ENCODE data around the gene SPPL3.

SPPL3 gene

DNA sequence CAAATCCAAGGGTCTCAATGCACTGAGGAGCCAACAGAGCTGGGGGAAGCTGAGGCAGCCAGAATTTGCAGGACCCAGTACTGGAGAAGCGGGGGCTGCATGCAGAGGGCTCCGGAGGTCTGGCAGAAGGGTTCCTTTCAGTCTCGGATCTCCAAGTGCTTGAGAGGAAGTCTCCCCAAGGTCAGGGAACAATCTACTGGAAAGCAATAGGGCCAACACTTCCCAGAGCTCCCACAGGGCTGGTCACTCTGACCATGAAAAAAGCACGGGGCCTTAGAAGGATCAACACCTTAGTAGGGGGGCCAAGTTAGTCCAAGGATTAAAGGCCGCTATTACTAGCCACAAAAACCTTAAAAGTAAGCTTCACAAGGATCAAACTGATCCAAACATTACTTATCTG is 31.7 kb downstream of the SPPL3 start:
- DNase-seq, result no peak

DNA sequence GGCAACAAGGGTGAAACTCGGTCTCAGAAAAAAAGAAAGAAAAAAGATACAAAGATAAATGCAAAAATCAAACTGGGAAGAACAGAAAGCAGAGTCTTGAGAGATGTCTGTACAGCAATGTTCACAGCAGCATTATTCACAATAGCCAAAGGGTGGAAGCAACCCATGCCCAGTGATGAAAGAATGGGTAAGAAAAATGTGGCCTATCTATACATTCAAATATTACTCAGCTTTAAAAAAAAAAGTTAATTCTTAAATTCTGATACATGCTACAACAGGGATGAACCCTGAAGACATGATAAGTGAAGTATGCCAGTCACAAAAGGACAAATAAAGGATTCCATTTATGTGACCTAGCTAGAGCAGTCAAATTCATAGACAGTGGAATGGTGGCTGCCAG is 33.7 kb downstream of the SPPL3 start:
- no peak for DNase-seq

DNA sequence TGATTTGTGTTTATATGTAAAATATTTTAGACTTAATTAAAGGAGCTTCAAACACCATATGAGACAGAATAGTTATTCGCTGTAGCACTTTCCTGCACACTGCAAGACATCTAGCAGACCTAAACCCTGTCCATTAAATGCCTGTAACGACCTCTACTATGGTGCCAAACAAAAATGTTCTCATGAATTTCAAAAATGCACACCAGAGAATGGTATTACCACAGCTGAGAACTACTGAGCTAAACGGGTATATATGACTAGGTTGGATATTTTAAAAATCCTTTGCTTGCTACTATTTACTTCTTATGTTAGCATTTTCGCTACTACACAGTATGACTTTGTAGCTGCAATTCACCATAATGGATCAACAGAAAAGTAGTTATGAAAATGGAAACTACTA is 34.8 kb downstream of the SPPL3 start:
- no peak for DNase-seq

DNA sequence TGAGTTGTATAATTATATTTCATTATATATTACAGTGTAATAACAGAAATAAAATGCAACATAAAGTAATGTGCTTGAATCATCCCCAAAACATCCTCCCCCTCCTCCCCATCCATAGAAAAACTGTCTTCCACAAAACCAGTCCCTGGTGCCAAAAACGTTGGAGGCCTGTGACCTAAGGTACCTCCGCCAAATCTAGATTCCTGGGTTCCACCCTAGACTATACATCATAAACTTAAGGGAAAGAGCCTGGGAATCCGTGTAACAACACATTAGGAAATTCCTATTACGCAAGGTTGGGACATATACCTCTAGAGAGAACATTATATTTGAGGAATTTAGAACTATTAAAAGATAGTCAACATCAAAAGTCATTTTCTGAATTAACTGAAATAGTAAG is 38.0 kb downstream of the SPPL3 start:
- DNase-seq, result no peak

DNA sequence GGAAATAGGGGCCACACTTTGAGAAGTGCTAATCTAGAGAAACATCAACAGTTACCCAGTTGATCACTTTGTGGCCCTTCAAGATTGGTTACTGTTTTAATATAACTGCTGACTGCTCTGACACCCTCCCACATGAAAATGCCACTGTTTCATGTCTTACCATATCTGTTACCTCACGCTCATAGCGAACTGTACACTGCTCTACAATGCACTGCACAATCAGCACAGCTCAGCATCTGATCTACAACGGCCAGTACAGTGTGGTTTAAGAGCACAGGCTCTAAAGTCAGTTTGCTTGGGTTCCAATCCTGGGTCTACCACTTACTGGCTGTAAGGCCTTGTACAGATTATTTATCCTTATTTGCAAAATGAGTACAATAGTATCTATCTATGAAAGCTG is 39.1 kb downstream of the SPPL3 start:
- DNase-seq, result no peak

DNA sequence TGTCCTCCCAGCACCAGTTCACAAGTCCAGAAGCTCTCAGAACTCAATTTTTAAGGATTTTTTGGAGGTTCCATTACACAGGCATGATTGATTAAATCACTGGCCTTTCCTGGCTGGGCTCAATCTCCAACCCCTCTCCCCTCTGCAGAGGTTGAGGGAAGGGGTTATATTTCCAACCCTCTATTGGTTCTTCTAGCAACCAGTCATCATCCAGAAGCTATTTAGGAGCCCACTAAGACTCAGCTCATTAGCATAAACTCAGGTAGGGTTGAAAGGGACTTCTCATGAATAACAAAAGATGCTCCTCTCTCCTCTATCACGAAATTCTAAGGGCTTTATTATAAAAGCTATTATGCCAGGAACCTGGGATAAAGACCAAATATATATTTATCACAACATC is 41.5 kb downstream of the SPPL3 start:
- DNase-seq, result no peak

DNA sequence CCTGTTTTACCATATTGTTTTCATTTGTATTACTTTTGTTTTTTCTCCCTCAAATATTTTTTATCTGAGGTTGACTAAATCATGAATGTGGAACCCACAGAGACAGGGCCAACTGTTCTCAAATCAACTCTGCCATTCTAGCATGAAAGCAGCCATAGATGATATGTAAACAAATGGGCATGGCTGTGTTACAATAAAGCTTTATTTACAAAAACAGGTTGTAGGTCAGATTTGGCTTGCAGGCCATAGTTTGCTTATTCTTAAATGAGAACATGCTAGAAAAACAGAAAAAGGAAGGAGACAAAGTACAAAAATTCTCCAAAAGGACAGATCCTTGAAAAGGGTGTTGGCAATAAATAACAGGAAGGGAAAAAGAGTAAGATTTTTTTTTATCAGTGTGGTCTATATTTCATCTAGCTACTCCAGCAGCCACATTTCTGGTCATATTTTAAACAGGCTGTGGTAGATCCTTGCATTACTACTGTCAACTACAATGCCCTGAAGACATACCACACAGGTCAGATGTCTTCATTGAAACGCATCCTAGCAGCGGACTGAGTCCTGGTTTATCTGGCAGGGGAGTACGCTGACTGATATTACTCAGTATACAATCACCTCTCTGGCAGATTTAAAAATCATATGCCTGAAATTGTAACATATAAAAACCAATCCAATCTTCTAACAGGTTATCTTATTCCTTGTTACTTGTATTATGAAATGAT is 42.9 kb downstream of the SPPL3 start:
- DNase-seq, result no peak

DNA sequence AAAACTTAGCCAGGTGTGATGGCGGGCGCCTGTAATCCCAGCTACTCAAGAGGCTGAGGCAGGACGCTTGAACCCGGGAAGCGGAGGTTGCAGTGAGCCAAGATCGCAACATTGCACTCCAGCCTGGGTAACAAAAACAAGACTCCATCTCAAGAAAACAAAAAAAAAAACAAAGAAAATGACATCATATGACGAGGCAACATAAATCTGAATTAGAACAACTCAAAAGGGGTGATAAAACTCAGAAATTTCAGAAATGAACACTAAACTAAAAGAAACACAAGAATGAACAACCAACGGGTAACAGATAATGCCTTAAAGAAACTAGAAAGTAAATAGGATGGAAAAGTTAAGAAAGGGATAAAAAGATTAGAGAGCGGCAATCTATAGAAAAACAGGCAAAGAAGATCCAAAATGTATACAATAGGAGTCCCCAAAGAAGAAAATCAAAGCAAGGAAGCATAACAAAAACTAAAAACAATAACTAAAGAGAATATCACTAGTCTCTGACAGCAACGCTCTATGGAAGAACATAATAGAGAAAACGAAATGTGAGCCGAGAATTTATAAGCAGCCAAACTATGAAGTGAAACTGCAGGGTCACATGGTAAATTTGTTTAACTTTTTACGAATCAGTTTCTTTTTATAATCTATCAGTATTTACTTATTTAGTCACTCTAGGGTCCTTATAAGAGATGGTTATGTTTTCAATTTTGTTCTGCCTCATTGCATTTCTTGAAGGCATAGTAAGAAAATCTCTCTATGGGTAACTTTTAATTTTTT is 45.7 kb downstream of the SPPL3 start:
- DNase-seq, result no peak

DNA sequence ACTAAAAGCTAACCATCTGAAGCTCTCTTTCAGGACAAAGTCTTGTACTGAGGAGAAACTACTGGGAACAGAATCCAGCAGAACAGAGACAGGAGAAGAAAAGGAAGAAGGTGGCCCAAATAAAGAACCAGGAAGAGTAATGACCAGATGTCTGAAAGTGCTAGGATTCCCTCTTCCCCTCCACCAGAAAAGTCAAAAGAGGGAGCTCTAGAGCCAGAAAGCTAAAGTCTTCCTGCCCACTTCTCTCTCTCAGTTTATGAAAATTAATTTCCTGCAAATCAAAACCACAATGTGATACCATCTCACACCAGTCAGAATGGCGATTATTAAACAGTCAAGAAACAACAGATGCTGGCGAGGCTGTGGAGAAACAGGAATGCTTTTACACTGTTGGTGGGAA is 47.2 kb downstream of the SPPL3 start:
- DNase-seq, result no peak

DNA sequence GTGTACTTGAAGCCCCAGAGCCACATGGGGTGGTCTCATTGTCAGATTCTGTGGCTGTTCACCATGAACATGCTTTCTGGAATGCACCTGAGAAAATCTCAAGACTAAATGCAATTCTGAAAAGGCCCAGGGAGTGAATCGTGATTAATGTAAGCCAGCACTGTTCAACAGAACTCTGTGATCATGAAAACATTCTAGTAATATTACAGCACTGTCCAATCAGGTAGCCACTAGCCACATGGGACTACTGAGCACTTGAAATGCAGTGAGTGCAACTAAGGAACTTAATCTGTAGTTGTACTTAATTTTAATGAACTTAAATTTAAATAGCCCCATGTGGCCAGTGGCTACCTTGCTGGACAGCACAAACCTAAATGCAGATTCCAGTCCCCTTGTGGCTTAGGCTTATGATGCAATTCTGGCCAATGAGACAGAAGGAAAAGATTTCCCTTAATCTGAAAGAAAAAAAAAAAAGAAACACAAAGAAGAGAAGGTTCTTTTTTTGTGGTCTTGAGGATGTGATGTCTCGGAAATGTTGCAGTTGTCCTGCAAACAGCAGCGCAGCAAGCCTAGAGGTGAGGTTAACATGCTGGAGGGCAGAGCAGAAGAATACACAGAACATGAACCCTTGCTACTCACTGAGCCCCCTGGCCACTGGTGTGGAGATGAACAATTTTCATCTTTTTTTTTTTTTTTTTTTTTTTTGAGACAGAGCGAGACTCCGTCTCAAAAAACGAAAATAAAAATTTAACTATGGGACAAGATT is 48.2 kb downstream of the SPPL3 start:
- DNase-seq, result no peak

DNA sequence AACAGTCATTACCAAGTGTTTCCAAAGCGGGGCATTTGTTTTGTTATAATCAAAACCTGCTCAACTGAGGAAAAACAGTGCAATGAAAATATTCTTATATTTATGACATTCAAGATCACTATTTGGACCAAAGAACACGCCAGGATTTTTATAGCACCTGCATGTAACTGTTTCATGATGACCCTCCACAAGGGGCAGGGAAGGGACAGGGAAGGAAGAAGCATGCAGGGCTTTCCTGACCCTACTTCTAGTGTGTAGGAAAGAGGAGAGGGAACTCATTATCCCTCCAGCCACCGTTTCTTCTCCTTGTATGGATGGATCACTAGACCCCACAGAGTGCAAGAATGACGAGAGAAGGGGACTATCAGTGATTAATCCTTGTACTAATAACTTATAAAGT is 49.4 kb downstream of the SPPL3 start:
- no peak for DNase-seq

DNA sequence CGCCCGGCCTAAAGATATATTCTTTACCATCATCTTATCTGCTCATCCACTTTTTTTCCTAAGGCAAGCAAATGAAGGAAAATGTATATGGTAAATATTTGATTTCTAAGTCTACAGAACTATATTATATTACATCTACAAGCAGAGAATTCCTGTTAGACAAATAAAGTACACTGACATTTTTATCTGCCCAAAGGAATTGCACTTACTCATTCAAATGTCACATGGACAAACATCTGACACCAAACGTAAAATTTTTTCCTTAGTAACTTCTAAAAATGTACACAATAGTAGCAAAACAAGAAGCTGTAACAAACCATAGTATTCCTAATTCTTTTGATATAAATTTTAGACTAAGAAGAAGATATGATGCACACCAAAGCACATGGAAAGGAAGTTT is 51.0 kb downstream of the SPPL3 start:
- DNase-seq, result no peak

DNA sequence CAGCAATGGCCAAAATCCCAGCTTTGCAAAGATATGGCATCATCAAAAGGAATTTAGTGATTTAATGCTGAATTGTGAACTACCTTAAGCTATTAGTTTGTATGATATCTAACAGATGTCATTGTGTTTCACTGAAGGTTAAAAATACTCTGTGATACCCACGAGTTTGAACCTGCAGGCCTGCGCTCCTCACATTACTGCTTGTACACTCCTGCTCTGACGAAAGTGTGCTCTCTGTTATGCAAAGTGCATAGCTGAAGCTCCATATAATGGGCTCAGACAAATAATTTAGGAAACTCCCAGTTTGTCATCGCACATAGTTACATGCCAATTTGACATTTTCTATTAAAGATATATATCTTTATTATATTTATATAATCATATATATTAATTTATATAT is 52.2 kb downstream of the SPPL3 start:
- DNase-seq, result no peak

DNA sequence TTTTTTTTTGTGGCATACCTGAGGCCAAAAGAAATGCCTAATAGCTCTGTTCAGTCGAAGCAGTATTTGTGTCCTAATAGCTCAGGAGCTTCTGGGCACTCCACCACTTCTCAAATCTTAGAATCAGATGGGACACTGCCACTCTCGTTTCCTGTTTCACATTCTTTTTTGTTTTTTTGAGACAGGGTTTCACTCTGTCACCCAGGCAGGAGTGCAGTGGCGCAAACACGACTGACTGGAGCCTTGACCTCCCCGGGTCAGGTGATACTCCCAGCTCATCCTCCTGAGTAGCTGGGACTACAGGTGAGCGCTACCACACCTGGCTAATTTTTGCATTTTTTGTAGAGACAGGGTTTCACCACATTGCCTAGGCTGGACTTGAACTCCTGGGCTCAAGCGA is 52.7 kb downstream of the SPPL3 start:
- no peak for DNase-seq

DNA sequence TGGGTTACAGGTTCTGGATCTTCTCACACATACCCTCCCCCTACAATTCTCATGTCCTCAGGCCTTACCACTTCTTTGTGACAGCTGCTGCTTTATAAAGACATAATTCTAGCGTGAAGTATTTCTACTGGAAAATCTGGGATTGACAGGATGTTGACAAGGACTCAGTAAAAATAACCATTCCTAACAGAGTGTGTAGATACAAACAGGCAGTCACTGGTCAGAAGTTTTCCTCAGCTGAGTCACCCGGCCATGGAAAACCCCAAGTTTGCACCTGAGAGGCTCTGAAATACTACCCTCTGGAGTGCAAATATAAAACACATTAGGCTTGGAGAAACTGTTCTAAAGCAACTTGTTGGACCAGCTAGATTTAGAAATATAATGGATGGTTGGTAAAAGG is 54.4 kb downstream of the SPPL3 start:
- DNase-seq, result no peak

DNA sequence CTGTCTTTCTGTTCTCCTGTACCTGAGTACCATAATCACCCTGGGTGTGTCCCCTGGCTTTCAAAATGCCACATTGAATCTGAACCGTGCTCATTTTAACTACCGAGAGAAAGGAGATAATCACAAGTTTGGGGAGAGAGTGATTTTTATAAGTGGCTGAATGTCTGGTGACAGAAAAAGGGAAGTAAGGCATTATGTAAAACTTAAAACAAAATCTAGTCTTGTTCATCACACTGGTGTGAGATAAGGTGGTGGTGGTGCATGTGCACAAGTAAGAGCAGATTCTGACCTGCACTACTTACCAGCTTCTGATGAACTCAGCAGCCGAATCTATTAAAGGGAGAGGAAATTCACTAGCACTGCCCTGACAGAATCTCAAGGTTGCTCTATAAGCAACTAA is 56.3 kb downstream of the SPPL3 start:
- no peak for DNase-seq

DNA sequence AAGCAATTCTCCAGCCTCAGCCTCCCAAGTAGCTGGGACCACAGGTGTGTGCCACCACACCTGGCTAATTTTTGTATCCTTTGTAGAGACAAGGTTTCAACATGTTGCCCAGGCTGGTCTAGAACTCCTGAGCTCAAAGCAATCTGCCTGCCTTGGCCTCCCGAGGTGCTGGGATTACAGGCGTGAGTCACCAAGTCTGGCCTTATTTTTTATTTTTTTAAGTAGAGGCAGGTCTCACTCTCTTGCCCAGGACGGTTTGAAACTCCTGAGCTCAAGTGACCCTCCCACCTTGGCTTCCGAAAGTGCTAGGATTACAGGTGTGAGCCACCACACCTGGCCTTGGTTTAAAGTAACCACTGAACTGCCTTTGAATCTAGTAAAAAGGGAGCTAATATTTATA is 56.8 kb downstream of the SPPL3 start:
- DNase-seq, result no peak

DNA sequence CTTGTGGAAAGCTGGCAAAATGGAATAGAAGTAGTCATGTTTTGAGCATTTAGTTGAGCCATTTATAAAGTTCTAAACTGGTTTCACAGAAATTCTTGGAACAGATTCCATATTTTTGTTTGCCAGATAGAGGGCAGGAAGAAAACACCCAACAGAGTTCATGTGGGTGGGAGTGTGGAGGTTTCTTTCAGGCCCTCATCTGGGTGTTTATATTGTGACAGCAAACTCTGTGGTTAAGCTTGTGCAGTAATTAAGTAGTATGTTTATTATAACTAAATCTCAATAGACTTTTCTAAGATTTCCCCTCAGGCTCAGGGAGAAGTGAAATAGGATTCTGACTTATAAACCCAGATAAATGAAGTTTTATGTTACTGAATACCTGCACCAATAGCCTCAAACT is 57.4 kb downstream of the SPPL3 start:
- DNase-seq, result no peak

DNA sequence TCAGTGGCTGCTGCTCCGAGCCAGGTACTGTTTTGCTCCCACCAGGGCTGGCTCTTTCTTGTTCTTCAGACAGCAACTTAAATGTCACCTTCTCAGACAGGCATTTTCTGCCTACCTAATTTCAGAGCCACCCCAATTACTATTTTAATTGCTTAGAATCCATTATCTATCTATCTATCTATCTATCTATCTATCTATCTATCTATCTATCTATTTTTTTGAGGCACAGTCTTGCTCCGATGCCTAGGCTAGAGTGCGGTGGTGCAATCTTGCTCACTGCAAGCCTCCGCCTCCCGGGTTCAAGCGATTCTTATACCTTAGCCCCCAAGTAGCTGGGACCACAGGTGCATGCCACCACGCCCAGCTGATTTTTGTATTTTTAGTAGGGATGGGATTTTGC is 58.5 kb downstream of the SPPL3 start:
- DNase-seq, result no peak

DNA sequence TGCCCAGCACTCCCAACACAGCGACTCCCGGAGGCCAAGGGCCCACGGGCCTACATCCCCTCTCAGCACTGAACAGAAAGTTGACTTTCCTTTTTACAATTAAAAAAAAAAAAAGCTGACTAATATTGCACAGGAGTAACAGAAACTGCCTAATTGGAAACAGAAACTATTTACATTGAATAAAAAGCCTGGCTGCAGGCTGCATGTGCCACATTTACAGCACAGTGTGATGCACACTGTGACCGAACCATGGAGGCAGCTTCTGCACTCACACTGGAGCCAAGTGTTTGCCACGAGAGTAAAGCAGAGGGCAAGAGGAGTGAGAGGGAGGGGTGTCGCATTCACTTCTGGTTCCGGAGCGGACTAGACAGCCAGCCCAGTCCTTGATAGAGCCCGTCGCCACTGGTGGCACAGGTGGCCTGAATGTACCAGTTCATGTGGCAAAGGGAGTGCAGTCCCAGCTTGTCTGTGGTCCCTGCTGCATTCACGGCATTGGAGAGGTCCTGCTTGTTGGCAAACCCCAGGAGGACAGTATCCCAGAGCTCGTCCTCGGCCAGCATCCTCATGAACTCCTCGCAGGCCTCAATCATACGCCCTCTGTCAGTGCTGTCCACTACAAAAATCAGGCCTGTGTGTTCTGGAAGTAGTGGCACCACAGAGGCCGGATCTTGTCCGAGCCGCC is 59.2 kb downstream of the SPPL3 start:
- no peak for DNase-seq

DNA sequence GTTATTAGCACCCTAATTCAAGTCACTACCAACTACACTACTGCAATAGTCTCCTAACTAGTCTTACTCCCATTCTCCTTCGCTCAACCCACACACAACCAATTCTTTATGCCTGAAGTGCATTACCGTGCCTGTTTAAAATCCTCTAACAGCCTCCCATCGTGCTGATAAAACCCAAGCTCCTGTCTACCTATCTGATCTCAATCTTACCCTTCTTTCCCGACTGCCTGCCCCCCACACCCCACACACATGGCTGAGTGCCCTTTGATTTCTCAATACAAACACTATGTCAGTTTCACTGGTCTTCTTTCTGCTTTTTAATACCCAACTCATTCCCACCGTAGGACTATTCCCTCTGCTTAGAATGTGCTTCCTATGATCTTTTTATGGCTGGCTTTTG is 59.9 kb downstream of the SPPL3 start:
- no peak for DNase-seq

DNA sequence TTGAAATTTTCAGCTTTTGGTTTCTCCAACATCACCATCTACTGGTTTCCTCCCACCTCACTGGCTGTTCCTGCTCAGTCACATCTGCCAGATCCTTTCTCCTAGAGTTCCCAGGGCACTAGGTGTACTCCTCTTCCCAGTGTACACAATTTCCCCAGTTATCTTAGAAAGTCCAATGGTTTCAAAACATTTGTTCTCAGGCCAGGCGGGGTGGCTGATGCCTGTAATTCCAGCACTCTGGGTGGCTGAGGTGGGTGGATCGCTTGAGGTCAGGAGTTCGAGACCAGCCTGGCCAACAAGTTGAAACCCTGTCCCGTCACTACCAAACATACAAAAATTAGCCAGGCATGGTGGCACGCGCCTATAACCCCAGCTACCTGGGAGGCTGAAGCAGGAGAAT is 60.7 kb downstream of the SPPL3 start:
- no peak for DNase-seq

DNA sequence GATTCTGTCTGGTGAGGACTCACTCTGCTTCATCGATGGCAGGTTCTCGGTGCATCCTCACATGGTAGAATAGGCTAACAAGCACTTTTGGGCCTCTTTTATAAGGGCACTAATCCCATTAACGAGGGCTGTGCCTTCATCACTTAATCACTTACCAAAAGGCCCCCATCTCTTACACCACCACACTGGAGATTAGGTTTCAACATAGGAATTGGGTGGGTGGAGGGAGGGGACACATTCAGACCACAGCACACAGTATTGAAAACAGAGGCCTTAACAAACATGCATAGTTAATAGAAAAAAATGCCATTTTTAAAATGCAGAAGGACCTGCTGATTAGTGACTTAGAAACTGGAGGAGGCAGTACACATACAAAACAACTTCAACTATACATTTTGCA is 61.6 kb downstream of the SPPL3 start:
- DNase-seq, result no peak

DNA sequence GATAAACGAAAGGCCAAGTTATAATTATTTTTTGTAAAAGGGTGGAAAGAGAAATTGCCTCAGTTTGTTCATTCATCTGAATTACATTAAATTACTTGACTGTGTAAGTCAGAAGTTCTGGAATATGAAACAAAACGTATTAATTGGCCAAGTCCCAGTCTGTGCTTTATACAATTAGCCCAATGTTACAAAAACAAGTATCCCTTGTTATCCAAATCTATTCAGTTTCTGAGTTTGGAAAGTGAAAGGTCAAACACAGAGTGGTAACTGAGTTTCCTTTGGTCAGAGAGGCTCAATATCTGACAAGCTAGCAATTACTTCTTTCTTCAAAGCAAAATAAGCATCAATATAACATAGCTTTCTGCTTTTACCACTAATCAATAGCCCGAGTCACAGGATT is 62.6 kb downstream of the SPPL3 start:
- DNase-seq, result no peak
